Mesenchymal stem cell (in vitro differentiated cells and primary cell): ENCODE data around the gene SKA2. TPM values are rescaled to one million over a fixed set of nuclear protein-coding genes. Genes with fewer than 3 reads are reported as not detected.

ENCODE experiments used
- DNase-seq: peaks from one replicate; pipeline ENCODE4 v3.0.0-alpha.2; 2013
- H2AFZ ChIP-seq: one replicate; pipeline ENCODE4 v1.6.1; 2013; ENCODE audit warnings: low read depth, mild to moderate bottlenecking, control low read depth, inconsistent platforms, low read length, moderate library complexity
- H2AK5ac ChIP-seq: 2 replicates; pipeline ENCODE4 v1.6.1; 2013; ENCODE audit warnings: low read length, moderate library complexity, mild to moderate bottlenecking, inconsistent platforms; ENCODE audit not compliant: severe bottlenecking
- H2BK120ac ChIP-seq: one replicate; pipeline ENCODE4 v1.6.1; 2013; ENCODE audit warnings: low read depth, mild to moderate bottlenecking, inconsistent platforms, low read length, moderate library complexity
- H2BK12ac ChIP-seq, 2 experiments: one replicate each; pipeline ENCODE4 v1.6.1; 2013; ENCODE audit warnings: inconsistent platforms in 2 of 2, low read length in 2 of 2, mild to moderate bottlenecking in 2 of 2, moderate library complexity in 2 of 2, control low read depth in 1 of 2
- H2BK15ac ChIP-seq: one replicate; pipeline ENCODE4 v1.6.1; 2013; ENCODE audit warnings: mild to moderate bottlenecking, low read depth, inconsistent platforms; ENCODE audit not compliant: poor library complexity, severe bottlenecking
- H2BK5ac ChIP-seq: 2 replicates; pipeline ENCODE4 v1.6.1; 2013; ENCODE audit warnings: low read depth, mild to moderate bottlenecking, low read length, control low read depth, inconsistent platforms; ENCODE audit not compliant: poor library complexity, severe bottlenecking
- H3K14ac ChIP-seq, 2 experiments: one replicate each; pipeline ENCODE4 v1.6.1; 2013; ENCODE audit warnings: inconsistent platforms in 2 of 2, low read length in 2 of 2, control low read depth in 1 of 2, mild to moderate bottlenecking in 1 of 2, moderate library complexity in 1 of 2
- H3K18ac ChIP-seq, 2 experiments: one replicate each; pipeline ENCODE4 v1.6.1; 2013; ENCODE audit warnings: inconsistent platforms in 2 of 2, low read length in 2 of 2, control low read depth in 1 of 2, low read depth in 1 of 2, mild to moderate bottlenecking in 1 of 2
- H3K23ac ChIP-seq, 2 experiments: one replicate each; pipeline ENCODE4 v1.6.1; 2013; ENCODE audit warnings: inconsistent platforms in 2 of 2, low read length in 2 of 2, mild to moderate bottlenecking in 2 of 2, moderate library complexity in 2 of 2, control low read depth in 1 of 2
- H3K27ac ChIP-seq: 2 replicates; pipeline ENCODE4 v1.5.1; 2013; ENCODE audit warnings: mild to moderate bottlenecking, moderate library complexity, low read length, control low read depth, inconsistent platforms; ENCODE audit not compliant: poor library complexity, severe bottlenecking
- H3K27me3 ChIP-seq, 2 experiments: 2 replicates each; pipeline versions ENCODE4 v1.6.1 to v1.7.0; 2013; ENCODE audit warnings: low read length in 2 of 2, mild to moderate bottlenecking in 2 of 2, moderate library complexity in 2 of 2, control low read depth in 1 of 2, inconsistent platforms in 1 of 2; ENCODE audit not compliant: control insufficient read depth in 1 of 2, insufficient read depth in 1 of 2
- H3K36me3 ChIP-seq, 2 experiments: 2 replicates each; pipeline versions ENCODE4 v1.6.1 to v1.7.0; 2013; ENCODE audit warnings: low read length in 2 of 2, control low read depth in 1 of 2, inconsistent platforms in 1 of 2, low read depth in 1 of 2, mild to moderate bottlenecking in 1 of 2; ENCODE audit not compliant: insufficient read depth in 2 of 2, control insufficient read depth in 1 of 2
- H3K4ac ChIP-seq, 2 experiments: one replicate each; pipeline ENCODE4 v1.6.1; 2013; ENCODE audit warnings: inconsistent platforms in 2 of 2, low read length in 2 of 2, mild to moderate bottlenecking in 2 of 2, moderate library complexity in 2 of 2, control low read depth in 1 of 2, low read depth in 1 of 2
- H3K4me1 ChIP-seq: 2 replicates; pipeline ENCODE4 v1.6.1; 2013; ENCODE audit warnings: low read depth, low read length, control low read depth; ENCODE audit not compliant: control insufficient read depth, insufficient read depth
- H3K4me2 ChIP-seq: 2 replicates; pipeline ENCODE4 v1.6.1; 2013; ENCODE audit warnings: low read length, mild to moderate bottlenecking, inconsistent platforms; ENCODE audit not compliant: poor library complexity, severe bottlenecking
- H3K4me3 ChIP-seq, 2 experiments: 2 replicates each; pipeline versions ENCODE4 v1.5.1 to v1.7.0; 2013; ENCODE audit warnings: low read length in 2 of 2, mild to moderate bottlenecking in 2 of 2, control low read depth in 1 of 2, low read depth in 1 of 2; ENCODE audit not compliant: insufficient read depth in 1 of 2
- H3K79me1 ChIP-seq: replicated peaks from 2 replicates; pipeline ENCODE4 v1.6.1; 2013; ENCODE audit warnings: mild to moderate bottlenecking, control low read depth, low read length, inconsistent platforms; ENCODE audit not compliant: poor library complexity, severe bottlenecking
- H3K9ac ChIP-seq: 2 replicates; pipeline ENCODE4 v1.7.0; 2013; ENCODE audit warnings: mild to moderate bottlenecking, low read length, moderate library complexity
- H3K9me3 ChIP-seq: 2 replicates; pipeline ENCODE4 v1.7.0; 2013; ENCODE audit warnings: mild to moderate bottlenecking, low read length; ENCODE audit not compliant: control insufficient read depth
- H4K8ac ChIP-seq: one replicate; pipeline ENCODE4 v1.6.1; 2013; ENCODE audit warnings: inconsistent platforms, mild to moderate bottlenecking, low read length, moderate library complexity
- H4K91ac ChIP-seq: one replicate; pipeline ENCODE4 v1.6.1; 2013; ENCODE audit warnings: mild to moderate bottlenecking, low read length, inconsistent platforms
- WGBS: methylation state at CpG from one replicate; pipeline ENCODE4 v1.1.7; 2013; ENCODE audit warnings: mixed read lengths; 5-methylcytosine and 5-hydroxymethylcytosine counted together
- small RNA-seq: library from polyadenylated mRNA; stranded (forward); fragments of <200 nt; extraction: miRNeasy Mini kit (QIAGEN cat#:217004); gene quantifications from one replicate; pipeline ENCODE3, GENCODE V24; 2013; ENCODE audit warnings: low read depth

SKA2 gene

GRCh38 chr17:59067340-59067739 lies 87.6 kb downstream of the SKA2 start:
- H3K27ac ChIP-seq = no peak overlapping the region
- H3K27me3 ChIP-seq = no peaks in the 10 kb centered on the region
- no peak overlapping the region for H2BK12ac ChIP-seq
- no peak overlapping the region for H3K4ac ChIP-seq
- no peak overlapping the region for H3K14ac ChIP-seq
- no peak overlapping the region for H2BK5ac ChIP-seq
- H3K4me3 ChIP-seq = no peak overlapping the region
- no peak overlapping the region for H2AFZ ChIP-seq
- no peak overlapping the region for H4K8ac ChIP-seq
- H3K23ac ChIP-seq = no peak overlapping the region
- H2BK120ac ChIP-seq = no peak overlapping the region
- H3K4me1 ChIP-seq = no peaks in the 10 kb centered on the region
- H3K9me3 ChIP-seq = no peaks in the 10 kb centered on the region
- H3K79me1 ChIP-seq = peaks cover 13% of the 10 kb centered on the region
- H3K36me3 ChIP-seq = peaks cover 17 to 74% of the 10 kb centered on the region in 2 experiments
- H3K18ac ChIP-seq = no peak overlapping the region
- no peak overlapping the region for H2AK5ac ChIP-seq
- H3K9ac ChIP-seq = no peak overlapping the region
- DNase-seq = no peak
- no peak overlapping the region for H2BK15ac ChIP-seq
- 100% methylated on average over 2 of the region's 2 CpGs for WGBS
- H3K4me2 ChIP-seq = no peak overlapping the region
- H4K91ac ChIP-seq = no peak overlapping the region

DNA sequence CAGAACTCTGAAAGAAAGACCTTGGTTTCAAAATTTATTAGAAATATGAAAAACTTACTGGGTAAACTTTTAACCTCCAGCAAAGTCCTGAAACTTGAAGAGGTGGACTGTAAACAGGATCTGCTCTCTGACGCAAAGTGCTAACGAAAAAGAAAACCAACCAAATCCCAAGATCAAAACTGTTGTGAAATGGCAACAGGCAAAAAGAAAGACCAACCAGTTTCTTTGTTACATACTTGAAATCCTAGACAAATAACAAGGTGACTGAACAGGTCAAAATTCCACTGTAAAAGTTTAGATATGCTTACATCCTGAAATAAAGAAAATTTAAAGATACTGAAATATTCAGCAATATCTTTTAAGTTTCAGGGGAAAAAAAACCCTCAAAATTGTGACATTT lies 92.5 kb downstream of the SKA2 start:
- Histone ChIP-seq H2AK5ac (no peak overlapping the region), H2BK5ac (no peak overlapping the region), H4K8ac (no peak overlapping the region), H3K23ac (no peak overlapping the region), H3K18ac (no peak overlapping the region), H2BK120ac (no peak overlapping the region), H3K4me2 (no peak overlapping the region), H3K79me1 (peaks cover 6% of the 10 kb centered on the region), H2BK15ac (no peak overlapping the region), H3K4ac (no peak overlapping the region), H4K91ac (no peak overlapping the region), H3K27me3 (no peaks in the 10 kb centered on the region), H3K4me1 (no peaks in the 10 kb centered on the region), H2AFZ (no peak overlapping the region), H3K9ac (no peak overlapping the region), H3K27ac (no peak overlapping the region), H3K14ac (no peak overlapping the region), H3K9me3 (no peaks in the 10 kb centered on the region), H3K4me3 (no peak overlapping the region), H3K36me3 (peaks cover 21 to 69% of the 10 kb centered on the region in 2 experiments), H2BK12ac (no peak overlapping the region)
- 97% methylated on average over 2 of the region's 2 CpGs for WGBS
- DNase-seq = no peak

Small RNA genes lying within 50 kb of the gene (small RNA-seq; reads per million reads assigned to genes)
- gene MIR301A (2,476 reads per million, percentile 98 among the genes with 10 or more reads in this experiment), gene MIR454 (1,333 reads per million, percentile 97 among the genes with 10 or more reads in this experiment), gene RNU2-58P (not detected)
